OCI-LY3 (cell line): ENCODE measurements around the gene DCLK1.

ENCODE experiments used
- EZH2phosphoT487 ChIP-seq: fragments of 200-600 bp; shearing (Covaris generic); IDR thresholded peaks from 2 replicates; pipeline ENCODE4 v1.6.1; 2018; ENCODE audit warnings: antibody characterized with exemption, mixed run types, low read depth
- TF ChIP-seq, protein P1 (sequence below): fragments of 200-600, 300-600 bp; sonication (generic); IDR thresholded peaks from 2 replicates; pipeline ENCODE4 v1.5.1; 2014; ENCODE audit warnings: antibody characterized with exemption, low read length, low read depth

DNA sequence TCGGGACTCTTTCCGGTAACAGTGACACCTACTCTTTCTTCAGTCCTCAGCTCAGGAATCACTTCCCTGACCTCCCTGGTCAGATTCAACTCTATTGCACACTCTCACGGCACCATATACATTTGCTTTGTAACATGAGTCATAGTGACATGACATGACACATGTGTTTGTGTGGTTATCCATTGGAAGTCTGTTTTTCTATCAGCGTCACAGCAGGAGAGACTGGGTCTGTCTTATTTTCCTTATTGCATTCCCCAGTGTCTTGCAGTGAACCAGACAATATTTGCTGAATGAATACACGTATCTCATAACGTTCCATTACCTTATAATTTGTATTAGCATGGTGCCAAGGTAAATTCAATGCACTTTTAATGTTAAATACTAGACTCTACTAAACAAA lies 102.0 kb downstream of the DCLK1 start:
- TF ChIP-seq, protein P1, sequence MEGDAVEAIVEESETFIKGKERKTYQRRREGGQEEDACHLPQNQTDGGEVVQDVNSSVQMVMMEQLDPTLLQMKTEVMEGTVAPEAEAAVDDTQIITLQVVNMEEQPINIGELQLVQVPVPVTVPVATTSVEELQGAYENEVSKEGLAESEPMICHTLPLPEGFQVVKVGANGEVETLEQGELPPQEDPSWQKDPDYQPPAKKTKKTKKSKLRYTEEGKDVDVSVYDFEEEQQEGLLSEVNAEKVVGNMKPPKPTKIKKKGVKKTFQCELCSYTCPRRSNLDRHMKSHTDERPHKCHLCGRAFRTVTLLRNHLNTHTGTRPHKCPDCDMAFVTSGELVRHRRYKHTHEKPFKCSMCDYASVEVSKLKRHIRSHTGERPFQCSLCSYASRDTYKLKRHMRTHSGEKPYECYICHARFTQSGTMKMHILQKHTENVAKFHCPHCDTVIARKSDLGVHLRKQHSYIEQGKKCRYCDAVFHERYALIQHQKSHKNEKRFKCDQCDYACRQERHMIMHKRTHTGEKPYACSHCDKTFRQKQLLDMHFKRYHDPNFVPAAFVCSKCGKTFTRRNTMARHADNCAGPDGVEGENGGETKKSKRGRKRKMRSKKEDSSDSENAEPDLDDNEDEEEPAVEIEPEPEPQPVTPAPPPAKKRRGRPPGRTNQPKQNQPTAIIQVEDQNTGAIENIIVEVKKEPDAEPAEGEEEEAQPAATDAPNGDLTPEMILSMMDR: no peak
- TF ChIP-seq EZH2phosphoT487: no peak
